Renal cortical epithelial cell (primary cell): ENCODE measurements around the gene STX8. TPM values are rescaled to one million over a fixed set of nuclear protein-coding genes. Genes with fewer than 3 reads are reported as not detected.
"Not testable (repeated sequence)": the region's sequence is repeated elsewhere in the genome, so short reads cannot be mapped to it uniquely, and the experiment has no call there.

ENCODE experiments used
- DNase-seq: peaks from one replicate; pipeline ENCODE4 v3.0.0-alpha.2; 2011; ENCODE audit warnings: low read depth
- total RNA-seq: library from RNA; depleted of rRNA; stranded (reverse); fragments of >200 nt; gene quantifications from 2 replicates; pipeline ENCODE4 v1.2.3, GENCODE V29; 2014

Gene STX8
- 76.6 and 97.9 TPM in 2 replicates for total RNA-seq

GRCh38 chr17:9575381-9576101 is at the start of gene STX8:
STX8 (minus strand) TSS chr17:9575820; CDS start chr17:9575808, 12 bp downstream.
- peak; percentile 56 for DNase-seq

DNA sequence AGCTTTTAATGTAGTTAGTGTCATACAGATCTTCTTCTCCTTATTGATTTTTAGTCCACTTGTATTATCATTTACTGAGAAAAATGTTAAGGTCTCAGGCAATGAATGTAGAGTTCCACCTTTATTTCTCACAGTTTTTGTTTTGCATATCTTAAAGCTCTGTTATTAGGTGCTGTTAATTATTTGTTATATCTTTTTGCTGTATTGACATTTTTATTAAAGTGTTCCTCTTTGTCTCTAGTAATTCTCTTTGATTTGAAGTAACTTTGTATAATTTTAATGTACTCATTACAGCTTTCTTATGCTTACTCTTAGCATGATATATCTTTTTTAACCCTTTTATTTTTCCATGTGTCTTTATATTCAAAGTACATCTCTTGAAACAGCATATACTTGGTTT is 47.3 kb upstream of the STX8 start:
- no peak for DNase-seq

GRCh38 chr17:9615486-9615885 is 39.9 kb upstream of the STX8 start:
- DNase-seq: peak; percentile 57

GRCh38 chr17:9612006-9612405 is 36.4 kb upstream of the STX8 start:
- peak; percentile 84 for DNase-seq

GRCh38 chr17:9611557-9611956 is 35.9 kb upstream of the STX8 start:
- no peak for DNase-seq

DNA sequence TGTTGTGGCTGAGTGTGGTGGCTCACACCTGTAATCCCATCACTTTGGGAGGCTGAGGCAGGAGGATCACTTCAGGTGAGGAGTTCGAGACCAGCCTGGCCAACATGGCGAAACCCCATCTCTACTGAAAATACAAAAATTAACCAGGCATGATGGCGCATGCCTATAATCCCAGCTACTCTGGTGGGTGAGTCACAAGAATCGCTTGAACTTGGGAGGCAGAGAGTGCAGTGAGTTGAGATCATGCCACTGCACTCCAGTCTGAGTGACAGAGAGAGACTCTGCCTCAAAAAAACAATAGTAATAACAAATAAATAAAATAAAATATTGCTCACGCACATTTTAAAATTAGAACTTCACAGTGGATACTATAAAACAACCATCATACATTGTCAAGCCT is 31.4 kb upstream of the STX8 start:
- DNase-seq: not testable (repeated sequence)

- no peak for DNase-seq
Measured at GRCh38 chr17:9606453-9606852, 30.8 kb upstream of the STX8 start.

DNA sequence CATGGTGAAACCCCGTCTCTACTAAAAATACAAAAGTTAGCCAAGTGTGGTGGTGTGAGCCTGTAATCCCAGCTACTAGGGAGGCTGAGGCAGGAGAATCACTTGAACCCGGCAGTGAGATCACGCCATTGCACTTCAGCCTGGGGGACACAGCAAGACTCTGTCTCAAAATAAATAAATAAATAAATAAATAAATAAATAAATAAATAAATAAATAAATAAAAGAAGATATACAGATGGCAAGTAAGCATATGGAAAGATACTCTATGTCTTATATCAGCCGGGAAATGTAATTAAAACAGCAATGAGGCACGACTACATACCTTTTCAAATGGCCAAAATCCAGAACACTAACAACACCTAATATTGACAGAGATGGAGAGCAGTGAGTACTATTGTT is 29.0 kb upstream of the STX8 start:
- DNase-seq: not testable (repeated sequence)

GRCh38 chr17:9598661-9599060 is 23.0 kb upstream of the STX8 start:
- no peak for DNase-seq

- DNase-seq: not testable (repeated sequence)
Measured at GRCh38 chr17:9597638-9598037, 22.0 kb upstream of the STX8 start.

GRCh38 chr17:9594065-9594464 is 18.4 kb upstream of the STX8 start:
- no peak for DNase-seq

DNA sequence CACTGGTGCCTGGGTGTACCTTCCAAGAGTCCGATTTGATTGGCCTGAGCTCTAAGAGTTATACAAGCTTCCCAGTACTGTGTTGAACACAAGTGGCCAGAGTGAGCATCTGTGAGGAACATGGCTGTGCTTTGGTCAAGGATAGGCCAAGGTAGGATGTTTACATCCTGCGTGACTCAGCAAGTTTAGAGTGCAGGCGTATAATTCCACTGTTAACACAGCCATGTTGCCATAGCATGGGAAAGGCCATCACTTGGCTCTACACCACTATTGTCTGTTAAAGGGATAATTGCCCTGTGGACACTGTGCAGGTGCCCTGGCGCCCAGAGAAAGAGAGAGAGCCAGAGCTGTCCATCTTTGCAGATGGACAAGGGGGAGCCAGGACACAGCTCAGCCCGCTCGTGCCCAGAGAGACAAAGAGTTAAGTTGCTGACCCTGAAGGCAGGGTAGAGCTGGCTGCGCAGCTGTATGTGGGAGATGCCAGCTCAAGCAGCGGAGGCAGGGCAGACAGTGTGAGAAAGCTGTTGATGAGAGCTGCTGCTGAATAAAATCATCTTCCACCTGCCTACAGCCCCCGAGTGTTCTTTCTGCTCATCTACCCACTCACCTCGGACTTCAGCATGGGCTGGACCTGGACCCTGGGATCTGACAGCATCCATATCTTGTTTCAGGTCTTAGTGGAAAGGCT is 12.5 kb upstream of the STX8 start:
- no peak for DNase-seq

DNA sequence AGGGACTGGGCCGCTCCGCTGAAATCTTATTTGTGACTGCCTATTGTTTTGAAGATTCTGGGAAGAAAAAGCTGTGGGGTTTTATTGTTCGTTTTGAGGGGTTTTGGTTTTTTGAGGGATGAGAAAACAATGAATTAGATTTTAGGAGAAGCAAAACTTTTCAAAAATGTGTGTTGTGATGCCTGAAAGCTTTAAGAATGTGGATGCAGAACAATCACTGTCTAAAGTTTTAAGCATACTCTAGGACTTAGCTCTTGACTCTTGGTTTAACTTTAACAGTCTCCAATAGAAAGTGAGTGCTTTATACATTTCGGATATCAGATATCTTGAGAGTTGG is 1.7 kb upstream of the STX8 start:
- DNase-seq: peak; percentile 5

- DNase-seq: peak; percentile 63
Measured at GRCh38 chr17:9576521-9577372, 1.1 kb upstream of the STX8 start, which contains the start of gene CFAP52. CFAP52 (plus strand) TSS chr17:9576642; CDS start chr17:9576696, 54 bp downstream.

DNA sequence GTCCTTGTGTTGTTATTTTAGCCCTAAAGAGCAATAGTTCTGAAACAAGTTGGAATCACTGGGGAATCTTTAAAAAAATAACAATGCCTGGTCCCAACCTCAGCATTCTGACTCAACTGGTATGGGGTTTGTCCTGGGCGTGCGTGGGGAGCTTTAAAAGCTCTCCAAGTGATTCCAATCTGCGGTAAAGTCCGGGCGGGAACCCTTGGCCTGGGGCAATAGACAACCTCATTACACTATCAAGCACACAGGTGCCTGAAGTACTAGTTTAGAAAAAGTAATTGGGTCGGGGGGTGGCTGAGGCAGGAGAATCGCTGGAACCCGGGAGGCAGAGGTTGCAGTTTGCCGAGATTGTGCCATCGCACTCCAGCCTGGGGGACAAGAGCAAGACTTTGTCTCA is 4.4 kb downstream of the STX8 start:
- no peak for DNase-seq

- DNase-seq: no peak
Measured at GRCh38 chr17:9568957-9569588, 6.5 kb downstream of the STX8 start.

GRCh38 chr17:9568004-9568403 is 7.6 kb downstream of the STX8 start:
- no peak for DNase-seq

- DNase-seq: not testable (repeated sequence)
Measured at GRCh38 chr17:9566739-9567138, 8.9 kb downstream of the STX8 start.

DNA sequence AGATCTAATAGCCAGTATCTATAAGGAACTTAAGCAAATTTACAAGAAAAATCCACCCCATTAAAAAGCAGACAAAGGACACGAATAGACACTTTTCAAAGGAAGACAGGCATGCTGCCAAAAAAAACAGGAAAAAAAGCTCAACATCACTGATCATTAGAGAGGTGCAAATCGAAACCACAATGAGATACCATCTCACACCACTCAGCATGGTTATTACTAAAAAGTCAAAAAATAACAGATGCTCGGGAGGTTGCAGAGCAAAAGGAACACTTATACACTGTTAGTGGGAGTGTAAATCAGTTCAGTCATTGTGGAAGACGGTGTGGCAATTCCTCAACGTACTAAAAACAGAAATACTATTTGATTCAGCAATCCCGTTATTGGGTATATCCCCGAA is 9.6 kb downstream of the STX8 start:
- no peak for DNase-seq

DNA sequence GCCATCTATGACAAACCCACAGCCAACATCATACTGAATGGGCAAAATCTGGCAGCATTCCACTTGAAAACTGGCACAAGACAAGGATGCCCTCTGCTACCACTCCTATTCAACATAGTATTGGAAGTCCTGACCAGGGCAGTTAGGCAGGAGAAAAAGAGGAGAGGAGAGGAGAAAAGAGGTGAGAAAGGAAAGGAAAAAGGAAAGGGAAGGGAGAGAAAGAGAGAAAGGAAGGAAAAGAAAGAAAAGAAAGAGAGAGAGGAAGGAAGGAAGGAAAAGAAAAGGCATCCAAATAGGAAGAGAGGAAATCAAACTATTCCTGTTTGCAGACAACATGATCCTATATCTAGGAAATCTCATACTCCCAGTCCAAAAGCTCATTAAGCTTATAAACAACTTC is 11.5 kb downstream of the STX8 start:
- DNase-seq: no peak

- no peak for DNase-seq
Measured at GRCh38 chr17:9557857-9558256, 17.8 kb downstream of the STX8 start.

DNA sequence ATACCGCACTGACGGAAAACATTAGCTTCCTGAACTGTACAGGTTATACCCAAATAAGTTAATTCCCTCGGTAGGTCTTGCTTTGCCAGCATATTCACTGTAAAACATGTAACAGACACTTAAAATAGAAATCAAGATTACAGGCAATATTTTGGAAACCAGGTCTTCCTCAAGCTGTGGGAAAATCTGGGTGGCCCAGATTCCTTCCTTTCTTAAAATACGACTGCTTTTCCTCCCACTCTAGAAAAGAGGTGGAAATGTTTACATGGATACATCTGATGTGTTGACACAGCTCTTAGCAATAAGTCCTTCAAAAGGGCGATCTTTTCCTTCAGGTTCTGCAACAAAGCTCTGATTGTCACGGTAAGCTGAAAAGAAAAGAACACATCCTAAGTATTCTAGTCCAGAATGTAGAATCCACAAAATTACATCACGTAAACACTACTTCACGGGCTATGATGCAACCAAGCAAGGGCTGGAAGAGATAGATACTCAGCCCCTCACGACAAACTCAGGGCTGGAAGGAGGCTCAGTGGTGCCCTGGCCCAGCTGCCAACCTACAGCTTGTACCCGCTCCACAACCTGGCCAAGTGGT is 18.4 kb downstream of the STX8 start:
- DNase-seq: no peak
